ENCODE measurements around the gene ALKBH2.
"Not testable (repeated sequence)": the region's sequence is repeated elsewhere in the genome, so short reads cannot be mapped to it uniquely, and the experiment has no call there.

Gene ALKBH2

DNA sequence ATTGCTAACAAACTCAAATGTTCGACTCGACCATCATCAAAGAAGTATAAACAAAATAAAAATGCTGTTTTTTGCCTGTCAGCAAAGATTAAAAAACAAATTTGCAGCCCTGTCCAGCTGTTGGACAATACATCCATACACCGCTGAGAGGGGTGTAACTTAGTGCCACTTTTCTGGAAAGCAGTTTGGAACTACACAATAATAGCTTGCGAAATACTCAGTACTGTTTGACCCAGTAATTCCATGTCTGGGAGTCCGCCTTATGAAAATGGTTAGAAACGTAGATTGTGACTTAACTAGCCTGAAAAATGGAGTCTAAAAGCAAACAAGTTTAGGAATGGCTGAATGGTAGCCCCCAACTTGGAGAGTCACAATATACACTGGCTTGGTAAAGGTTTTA is 34.5 kb downstream of the ALKBH2 start:
- TF ChIP-seq POLR2AphosphoS5 (IDR thresholded peaks at IDR 0.05; ENCODE audit: low read depth, low read length) (no peak), POLR2A (IDR thresholded peaks at IDR 0.05; ENCODE audit: low read depth, low read length) (no peak), TAF1 (IDR thresholded peaks at IDR 0.05; ENCODE audit: borderline replicate concordance, low read depth, low read length) (no peak)
- DNase-seq (ENCODE audit: insufficient read length) (no peak), FAIRE-seq (no peak)

DNA sequence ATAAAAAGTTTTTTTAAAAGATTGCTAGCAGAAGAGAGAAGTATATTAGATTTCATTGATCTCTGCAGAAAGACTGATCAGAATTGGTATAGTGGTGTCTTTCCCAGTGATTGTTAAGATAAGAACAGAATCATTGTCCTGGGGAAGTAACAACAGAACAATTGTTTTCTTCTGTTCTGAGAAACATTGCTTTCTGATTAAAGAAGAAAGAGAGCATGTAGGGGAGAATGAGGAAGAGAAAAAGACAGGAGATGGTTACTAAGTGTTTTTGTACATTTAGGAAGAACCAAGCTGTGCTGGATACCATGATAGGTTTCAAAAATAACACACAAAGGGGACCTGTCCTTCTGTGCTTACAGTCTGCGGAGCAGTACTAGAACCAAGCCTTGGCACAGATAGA is 35.9 kb downstream of the ALKBH2 start:
- TF ChIP-seq TAF1 (IDR thresholded peaks at IDR 0.05; ENCODE audit: borderline replicate concordance, low read depth, low read length) (no peak), POLR2A (IDR thresholded peaks at IDR 0.05; ENCODE audit: low read depth, low read length) (no peak), POLR2AphosphoS5 (IDR thresholded peaks at IDR 0.05; ENCODE audit: low read depth, low read length) (no peak)
- DNase-seq (ENCODE audit: insufficient read length) (no peak), FAIRE-seq (no peak)

DNA sequence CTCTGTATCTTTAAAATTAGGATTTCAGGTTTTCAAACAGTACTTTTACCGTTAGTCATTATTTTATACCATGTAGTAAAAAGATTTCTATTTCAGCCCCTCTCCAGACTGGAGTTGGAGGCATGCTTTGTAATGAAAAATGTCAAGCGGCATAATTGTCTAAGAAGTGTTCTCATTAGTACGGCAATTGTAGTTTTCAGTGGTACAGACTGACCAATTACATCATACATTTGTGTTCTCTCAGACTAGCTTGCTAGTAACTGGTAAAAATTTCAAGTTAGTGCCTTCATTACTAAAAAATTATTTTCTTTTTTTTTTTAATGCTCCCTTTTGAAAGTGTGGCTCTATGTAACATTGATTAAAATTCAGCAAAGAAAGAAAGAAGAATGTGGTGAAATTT is 36.4 kb downstream of the ALKBH2 start:
- FAIRE-seq (no peak), DNase-seq (ENCODE audit: insufficient read length) (no peak)
- TF ChIP-seq TAF1 (IDR thresholded peaks at IDR 0.05; ENCODE audit: borderline replicate concordance, low read depth, low read length) (no peak), POLR2AphosphoS5 (IDR thresholded peaks at IDR 0.05; ENCODE audit: low read depth, low read length) (no peak), POLR2A (IDR thresholded peaks at IDR 0.05; ENCODE audit: low read depth, low read length) (no peak)

DNA sequence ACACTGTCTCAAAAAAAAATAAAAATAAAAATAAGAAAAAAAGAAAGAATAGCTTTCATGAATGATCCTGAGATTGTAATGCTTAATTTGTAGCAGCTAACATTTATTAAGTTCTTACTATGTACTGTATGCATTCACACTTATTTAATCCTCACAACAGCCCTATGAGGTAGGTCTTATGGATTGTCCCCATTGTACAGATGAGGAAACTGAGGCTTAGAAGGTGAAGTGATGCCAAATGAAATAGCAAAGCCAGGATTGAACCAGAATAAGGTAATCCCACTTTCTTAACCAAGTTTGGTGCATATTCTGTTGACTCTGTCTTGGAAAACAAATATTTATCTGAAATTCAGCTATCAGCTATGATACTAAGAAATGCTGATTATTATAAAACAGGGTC is 38.8 kb downstream of the ALKBH2 start:
- no peak for FAIRE-seq
- DNase-seq (ENCODE audit: insufficient read length): no peak
- TF ChIP-seq POLR2A (IDR thresholded peaks at IDR 0.05; ENCODE audit: low read depth, low read length): no peak
- no peak for TF ChIP-seq POLR2AphosphoS5 (IDR thresholded peaks at IDR 0.05; ENCODE audit: low read depth, low read length)
- TF ChIP-seq TAF1 (IDR thresholded peaks at IDR 0.05; ENCODE audit: borderline replicate concordance, low read depth, low read length): no peak

DNA sequence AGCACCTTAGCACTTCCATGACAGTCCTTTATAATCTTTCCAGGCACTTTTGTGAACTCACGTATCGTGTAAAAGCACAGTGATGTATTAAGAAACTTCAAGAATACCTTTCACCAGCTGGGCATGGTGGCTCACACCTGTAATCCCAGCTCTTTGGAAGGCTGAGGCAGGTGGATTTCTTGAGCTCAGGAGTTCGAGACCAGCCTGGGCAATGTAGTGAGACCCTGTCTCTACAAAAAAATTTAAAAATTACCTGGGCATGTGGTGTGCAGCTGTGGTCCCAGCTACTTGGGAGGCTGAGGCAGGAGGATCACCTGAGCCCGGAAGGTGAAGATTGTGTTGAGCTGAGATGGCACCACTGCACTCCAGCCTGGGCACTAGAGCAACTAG is 39.2 kb downstream of the ALKBH2 start:
- not testable (repeated sequence) for FAIRE-seq; DNase-seq (ENCODE audit: insufficient read length)

DNA sequence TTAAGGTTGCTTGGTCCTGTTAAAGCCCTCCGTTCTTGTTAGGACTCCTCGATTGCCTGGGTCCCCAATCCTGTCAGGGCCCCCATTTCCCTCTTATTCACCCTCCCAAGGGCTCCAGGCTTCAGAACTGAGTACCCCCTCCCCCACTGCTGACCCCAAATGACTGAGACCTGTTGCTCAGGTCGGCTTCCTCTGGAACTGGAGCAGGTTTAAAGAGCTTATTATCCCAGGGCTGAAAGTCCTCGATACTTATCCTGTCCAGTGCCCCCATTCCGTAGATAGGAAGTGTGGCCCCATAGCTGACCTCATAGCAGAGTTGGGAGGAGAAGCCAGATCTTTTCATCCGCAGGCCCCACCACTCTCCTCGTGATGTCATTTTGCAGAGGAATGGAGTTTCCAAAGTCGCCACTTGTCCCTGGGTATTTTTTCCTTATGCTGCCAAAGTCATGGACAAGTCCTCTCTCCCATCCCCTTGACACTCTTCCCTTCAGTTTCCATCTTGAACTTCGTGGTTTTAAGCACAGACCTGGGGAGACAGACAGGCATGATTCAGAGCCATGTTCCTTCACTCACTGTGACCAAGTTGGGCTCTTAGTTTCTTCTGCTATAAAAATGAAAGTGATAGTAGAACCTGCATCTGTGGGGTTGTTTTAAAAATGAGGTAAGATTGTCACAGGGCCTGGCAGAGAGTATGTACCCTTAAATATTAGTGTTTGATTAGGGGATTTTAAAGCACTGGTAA is 39.7 kb downstream of the ALKBH2 start:
- DNase-seq (ENCODE audit: insufficient read length): no peak
- peak; percentile 17 for FAIRE-seq
- TF ChIP-seq TAF1 (IDR thresholded peaks at IDR 0.05; ENCODE audit: borderline replicate concordance, low read depth, low read length) (0 out of 2 replicates have a peak, but pooled peaks have one; percentile 12), POLR2AphosphoS5 (IDR thresholded peaks at IDR 0.05; ENCODE audit: low read depth, low read length) (no peak)

DNA sequence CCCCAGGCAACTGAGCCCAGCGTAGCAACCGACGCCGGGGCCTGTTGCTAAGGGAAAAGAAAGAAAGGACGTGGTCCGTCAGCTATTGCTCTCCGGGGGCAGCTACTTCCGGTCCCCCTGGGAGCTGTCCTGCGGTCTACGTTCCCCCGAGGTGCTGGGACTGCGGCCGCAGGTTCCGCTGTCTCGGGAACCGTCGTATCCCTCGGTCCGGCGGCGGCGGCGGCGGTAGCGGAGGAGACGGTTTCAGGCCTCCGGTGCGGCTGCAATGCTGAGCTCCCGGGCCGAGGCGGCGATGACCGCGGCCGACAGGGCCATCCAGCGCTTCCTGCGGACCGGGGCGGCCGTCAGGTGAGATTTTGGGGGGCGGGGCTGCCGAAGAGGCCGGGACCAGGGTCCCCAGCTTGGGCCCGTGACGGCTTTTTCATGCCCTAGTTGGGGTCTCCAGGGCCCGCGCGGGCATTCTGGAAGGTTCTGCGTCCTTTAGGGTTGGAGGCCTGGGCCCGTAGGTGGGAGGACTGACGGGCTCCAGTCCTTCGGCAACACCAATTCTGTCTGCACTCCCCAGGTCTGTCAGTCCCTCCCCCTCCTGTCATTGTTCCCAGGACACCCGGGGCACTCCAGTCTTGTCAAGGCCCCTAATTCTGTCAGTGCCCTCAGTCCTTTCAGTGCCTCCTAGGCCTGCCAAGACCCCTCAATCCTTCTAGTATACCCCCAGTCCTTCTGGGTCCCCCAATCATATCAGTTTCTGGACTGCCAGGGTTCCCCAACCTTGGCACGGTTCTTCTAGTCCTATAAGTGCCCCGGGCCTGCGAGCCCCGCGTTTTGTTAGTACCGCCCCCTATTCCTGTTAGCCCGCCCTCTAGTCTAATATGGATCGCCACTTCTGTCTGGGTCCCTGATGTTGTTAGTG is 40.6 kb downstream of the ALKBH2 start, which contains the start of gene USP30:
Gene USP30 (plus strand): TSS at position 163 of the 910 bp plus-strand sequence. CDS start 103 bp downstream, at position 266.
- DNase-seq (ENCODE audit: insufficient read length): peak; percentile 84
- FAIRE-seq: peak; percentile 88
- TF ChIP-seq POLR2A (IDR thresholded peaks at IDR 0.05; ENCODE audit: low read depth, low read length) (peak; percentile 36; the same call in 1 of the 2 replicates), POLR2AphosphoS5 (IDR thresholded peaks at IDR 0.05; ENCODE audit: low read depth, low read length) (no peak), TAF1 (IDR thresholded peaks at IDR 0.05; ENCODE audit: borderline replicate concordance, low read depth, low read length) (0 out of 2 replicates have a peak, but pooled peaks have one; percentile 49)

DNA sequence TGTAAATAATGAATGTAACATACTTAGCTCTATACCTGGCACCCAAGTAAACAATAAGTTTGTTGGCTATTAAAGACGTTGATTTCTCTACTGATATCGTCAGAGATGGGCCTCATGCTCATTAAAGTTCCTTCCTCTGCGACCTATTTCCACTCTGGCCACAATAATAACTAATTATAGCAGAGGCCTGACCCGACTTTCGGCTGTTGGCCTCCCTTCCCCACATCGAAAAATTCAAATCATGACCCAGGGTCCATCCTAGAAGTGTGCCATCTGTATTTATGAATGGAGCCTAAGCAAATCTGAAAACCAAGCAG is 41.2 kb downstream of the ALKBH2 start:
- FAIRE-seq (no peak), DNase-seq (ENCODE audit: insufficient read length) (no peak)
- no peak for TF ChIP-seq POLR2A (IDR thresholded peaks at IDR 0.05; ENCODE audit: low read depth, low read length)
- TF ChIP-seq TAF1 (IDR thresholded peaks at IDR 0.05; ENCODE audit: borderline replicate concordance, low read depth, low read length): no peak
- no peak for TF ChIP-seq POLR2AphosphoS5 (IDR thresholded peaks at IDR 0.05; ENCODE audit: low read depth, low read length)

DNA sequence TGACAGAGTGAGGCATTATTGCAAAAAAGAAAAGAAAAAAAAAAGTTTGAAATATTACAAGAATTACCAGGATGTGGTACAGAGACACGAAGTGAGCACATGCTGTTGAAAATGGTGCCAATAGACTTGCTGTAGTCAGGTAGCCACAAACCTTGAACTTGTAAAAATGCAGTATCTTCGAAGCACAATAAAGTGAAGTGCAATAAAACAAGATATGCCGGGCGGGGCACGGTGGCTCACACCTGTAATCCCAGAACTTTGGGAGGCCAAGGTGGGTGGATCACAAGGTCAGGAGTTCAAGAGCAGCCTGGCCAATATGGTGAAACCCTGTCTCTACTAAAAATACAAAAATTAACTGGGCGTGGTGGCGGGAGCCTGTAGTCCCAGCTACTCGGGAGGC is 43.5 kb downstream of the ALKBH2 start:
- not testable (repeated sequence) for FAIRE-seq; DNase-seq (ENCODE audit: insufficient read length)

DNA sequence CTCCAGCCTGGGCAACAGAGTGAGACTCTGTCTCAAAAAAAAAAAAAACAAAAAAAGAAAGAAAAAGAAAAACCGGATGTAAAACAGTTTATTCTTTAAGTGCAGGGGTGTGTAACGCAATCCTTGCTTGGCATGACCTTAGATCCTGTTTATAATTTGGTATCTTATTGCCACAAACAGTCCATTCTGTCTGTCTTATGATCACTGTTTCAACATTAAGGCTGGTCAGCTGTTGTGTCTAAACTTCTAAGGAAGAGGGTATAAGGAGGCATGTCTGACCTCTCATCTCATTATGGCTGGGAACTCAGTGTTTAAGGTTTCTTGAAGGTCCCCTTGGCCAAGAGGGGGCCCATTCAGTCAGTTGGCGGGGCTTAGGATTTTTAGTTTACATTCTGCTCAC is 44.6 kb downstream of the ALKBH2 start:
- not testable (repeated sequence) for FAIRE-seq; DNase-seq (ENCODE audit: insufficient read length)

DNA sequence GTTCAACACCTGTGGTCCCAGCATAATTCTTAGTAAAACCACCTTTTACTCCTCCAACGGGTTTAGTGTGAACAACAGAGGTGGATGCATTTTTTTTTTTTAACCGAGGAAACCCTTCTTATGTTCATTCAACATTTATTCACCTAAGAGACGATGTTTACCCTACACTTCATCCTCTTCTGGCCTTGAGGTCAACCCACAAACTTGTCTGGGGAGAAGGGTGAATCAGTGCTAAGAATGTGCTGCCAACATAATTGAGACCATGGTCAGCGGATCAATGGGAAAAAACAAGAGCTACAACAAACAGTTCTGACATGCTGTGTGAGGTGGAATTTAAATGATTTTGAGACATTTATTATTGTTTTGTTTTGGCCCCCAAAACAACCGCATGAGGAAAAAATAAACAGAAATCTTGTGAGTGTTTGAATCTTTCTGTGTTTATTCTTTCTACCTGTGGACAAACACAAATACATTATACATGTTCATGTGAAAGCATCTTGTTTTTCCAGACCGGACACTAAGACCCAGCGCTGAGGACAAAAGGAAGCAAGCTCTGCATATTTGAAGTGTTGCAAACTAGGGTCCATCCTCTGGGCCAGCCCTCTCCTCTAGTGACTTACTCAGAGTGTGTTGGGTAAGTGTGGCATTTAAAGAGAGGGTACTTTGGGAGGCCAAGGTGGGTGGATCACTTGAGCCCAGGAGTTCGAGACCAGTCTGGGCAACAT is 46.0 kb downstream of the ALKBH2 start:
- DNase-seq (ENCODE audit: insufficient read length) (no peak), FAIRE-seq (no peak)

DNA sequence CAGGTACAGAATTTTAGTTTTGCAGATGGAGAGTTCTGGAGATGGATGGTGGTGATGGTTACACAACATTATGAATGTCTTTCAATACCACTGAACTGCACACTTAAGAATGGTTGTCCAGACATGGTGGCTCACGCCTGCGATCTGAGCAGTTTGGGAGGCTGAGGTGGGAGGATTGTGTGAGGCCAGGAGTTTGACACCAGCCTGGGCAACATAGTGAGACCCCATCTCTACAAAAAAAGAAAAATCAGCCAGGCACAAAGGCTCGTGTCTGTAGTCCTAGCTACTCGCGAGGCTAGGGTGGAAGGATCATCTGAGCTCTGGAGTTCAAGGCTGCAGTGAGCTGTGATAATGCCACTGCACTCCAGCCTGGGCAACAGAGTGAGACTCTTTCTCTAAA is 49.0 kb downstream of the ALKBH2 start:
- TF ChIP-seq TAF1 (IDR thresholded peaks at IDR 0.05; ENCODE audit: borderline replicate concordance, low read depth, low read length) (no peak), POLR2AphosphoS5 (IDR thresholded peaks at IDR 0.05; ENCODE audit: low read depth, low read length) (no peak), POLR2A (IDR thresholded peaks at IDR 0.05; ENCODE audit: low read depth, low read length) (no peak)
- no peak for FAIRE-seq
- no peak for DNase-seq (ENCODE audit: insufficient read length)

More for the DNA sequence above, 46.0 kb downstream of the ALKBH2 start:
- TF ChIP-seq TAF1 (IDR thresholded peaks at IDR 0.05; ENCODE audit: borderline replicate concordance, low read depth, low read length) (no peak), POLR2AphosphoS5 (IDR thresholded peaks at IDR 0.05; ENCODE audit: low read depth, low read length) (no peak), POLR2A (IDR thresholded peaks at IDR 0.05; ENCODE audit: low read depth, low read length) (no peak)
